NCI-H82 treated with DMSO at 0.1 percent for 48 hours (cell line): Measurements from ENCODE around the gene KRTAP5-8.
"Not testable (repeated sequence)": the region's sequence is repeated elsewhere in the genome, so short reads cannot be mapped to it uniquely, and the experiment has no call there.

Experiments used
- DNase-seq: peaks from one replicate; lab custom pipeline; 2025; ENCODE audit not compliant: unreplicated experiment; lab: John Stamatoyannopoulos, UW

The KRTAP5-8 gene

GRCh38 chr11:71571101-71571850, 33.5 kb downstream of the KRTAP5-8 start:
- not testable (repeated sequence) for DNase-seq

DNA sequence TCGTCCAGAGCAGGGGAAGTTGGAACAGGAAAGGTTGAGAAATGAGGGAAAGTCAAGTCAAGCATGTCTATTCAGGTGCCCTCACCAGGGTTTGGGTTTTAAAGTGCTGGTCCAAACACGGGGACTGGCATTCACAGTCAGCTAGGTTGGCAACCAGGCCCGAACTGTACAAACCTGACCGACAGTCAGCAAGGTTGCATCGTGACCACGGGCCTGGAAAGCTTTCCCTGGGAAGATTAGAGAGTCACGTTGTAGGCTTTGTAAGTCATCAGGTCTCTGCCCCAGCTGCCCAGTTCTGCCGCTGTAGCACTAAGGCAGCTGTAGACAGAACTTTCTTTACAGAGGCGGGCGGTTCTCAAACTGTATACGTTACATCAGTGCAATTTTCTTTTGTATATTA, 35.0 kb downstream of the KRTAP5-8 start:
- DNase-seq, result no peak

DNA sequence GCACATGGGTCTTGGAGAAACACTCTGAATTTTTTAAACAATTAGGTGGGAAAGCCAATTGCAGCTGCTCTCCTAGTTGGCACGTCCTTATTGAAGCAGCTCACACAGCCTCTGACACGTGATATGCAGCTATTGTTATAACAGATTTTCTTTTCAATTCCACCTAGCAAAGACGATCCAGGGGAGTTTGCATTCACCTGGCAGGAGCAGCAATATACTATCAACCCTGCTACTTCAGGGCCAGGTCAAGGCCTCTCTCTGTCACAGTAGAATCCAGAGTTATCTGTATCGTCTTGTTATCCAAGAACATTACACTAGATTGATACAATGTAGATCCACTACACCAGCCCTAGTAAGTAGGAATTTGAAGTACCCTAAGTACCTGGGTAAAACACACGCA, 36.6 kb downstream of the KRTAP5-8 start:
- no peak for DNase-seq

DNA sequence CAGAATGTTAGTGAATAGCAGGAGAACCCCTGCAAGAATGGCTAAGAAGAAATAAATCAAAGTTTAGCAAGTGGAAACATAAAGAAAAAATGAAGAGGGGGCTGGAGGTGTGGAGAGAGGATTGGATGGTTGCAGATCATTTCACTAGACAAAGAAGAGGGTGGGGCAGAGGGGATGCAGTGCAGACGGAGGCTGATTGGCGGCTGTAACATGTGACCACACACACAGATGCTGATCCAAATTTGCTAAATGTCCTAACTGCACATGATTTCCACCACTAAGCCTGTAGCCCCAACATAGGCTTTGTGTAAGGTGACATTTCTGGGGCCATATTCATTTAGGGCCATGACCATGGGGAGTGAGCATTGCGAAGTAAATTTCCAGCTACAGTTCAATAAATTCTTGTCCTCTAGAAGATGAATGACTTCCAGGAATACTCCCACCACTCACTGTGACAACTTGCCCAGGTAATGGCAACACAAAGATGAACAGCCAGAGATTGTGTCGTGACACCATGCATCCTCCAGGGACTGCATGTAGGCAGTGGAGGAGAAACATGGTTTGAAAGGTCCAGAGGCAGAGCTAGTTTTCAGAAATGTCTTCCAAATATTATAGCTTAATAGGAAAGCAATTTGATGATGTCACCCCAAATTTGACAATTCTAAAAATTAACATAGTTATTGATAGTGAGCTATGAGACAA, 38.0 kb downstream of the KRTAP5-8 start:
- DNase-seq, result no peak

DNA sequence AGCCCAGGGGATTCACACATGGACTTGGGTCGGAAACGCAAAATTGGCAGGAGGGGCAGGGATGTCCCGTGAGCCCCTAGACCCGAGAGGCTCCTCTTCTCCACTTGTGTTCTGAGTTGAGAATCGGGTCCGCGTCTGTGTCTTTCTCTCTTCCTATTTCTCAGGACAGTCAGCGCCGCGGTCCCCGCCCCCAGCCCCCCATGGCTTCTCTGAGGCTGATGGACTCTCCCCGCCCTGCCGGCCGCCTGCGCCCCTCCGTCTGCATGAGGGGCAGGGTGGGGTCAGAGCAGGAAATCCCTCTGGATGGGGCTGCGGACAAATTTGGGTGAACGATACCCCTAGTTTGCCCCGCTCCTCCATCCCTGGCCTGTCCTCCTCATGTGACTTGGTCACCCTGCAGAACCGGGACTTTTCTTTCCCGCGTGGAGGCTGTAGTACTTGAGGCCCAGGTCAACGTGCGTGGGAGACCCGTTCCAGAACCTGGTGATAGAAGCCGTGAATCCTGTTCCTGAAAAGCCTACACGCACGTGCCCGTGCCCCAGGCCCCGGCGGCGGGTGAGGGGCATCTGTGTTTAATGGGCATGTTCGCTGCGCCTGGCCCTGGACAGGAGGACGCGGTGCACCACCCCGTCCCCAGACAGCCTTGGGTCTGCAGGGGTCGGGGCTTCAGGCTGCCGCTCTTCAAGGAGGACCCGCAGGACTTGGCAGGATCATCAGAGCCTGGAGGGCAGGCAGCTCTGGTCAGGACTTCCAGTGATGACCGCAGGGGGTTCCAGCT, 39.1 kb downstream of the KRTAP5-8 start:
- DNase-seq, result not testable (repeated sequence)

GRCh38 chr11:71577469-71578004, 39.7 kb downstream of the KRTAP5-8 start:
- no peak for DNase-seq

DNA sequence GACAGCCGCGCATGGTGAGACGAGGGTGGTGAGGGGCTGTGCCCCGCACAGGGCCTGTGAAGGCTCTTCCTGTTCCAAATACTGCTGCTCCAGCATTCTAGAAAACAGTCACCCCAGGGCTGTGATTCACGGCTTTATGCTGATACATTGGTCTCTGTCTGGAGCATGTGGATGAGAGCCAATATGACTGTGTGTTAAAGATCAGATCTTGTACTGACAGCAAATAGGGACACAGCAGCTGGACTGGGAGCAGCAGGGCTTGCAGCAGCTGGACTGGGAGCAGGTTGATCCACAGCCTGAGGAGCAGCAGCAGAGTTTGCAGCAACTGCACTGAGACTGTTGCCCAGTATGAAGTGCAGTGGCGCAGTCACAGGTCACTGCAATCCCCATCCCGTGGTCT, 41.7 kb downstream of the KRTAP5-8 start:
- DNase-seq, result not testable (repeated sequence)

- DNase-seq, result no peak
Measured at GRCh38 chr11:71580057-71581003, 42.5 kb downstream of the KRTAP5-8 start.

DNA sequence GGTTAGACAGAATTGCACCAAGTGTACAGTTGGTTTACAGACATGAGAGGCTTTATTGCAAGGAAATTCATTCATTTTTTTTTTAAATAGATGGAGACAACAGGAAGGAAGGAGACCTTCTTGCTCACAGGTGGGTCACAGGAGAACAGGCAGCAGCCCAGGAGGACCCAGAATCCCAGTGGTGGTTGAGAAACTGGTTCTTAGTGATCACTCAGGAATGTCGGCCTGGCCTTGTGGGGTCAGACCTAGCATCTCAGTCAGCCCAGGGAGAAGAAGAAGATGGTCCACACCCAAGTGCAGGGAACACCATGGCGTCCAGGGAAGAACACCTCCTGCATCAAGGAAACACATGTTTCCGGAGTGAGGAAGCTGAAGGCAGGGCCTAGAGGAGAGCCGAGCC, 44.0 kb downstream of the KRTAP5-8 start:
- DNase-seq, result no peak

GRCh38 chr11:71582309-71582895, 44.6 kb downstream of the KRTAP5-8 start, which contains the start of gene KRTAP5-11:
Gene KRTAP5-11 (minus strand): TSS chr11:71582875. CDS start chr11:71582837, 38 bp downstream.
- DNase-seq, result no peak

- not testable (repeated sequence) for DNase-seq
Measured at GRCh38 chr11:71582969-71583368, 45.1 kb downstream of the KRTAP5-8 start.

- not testable (repeated sequence) for DNase-seq
Measured at GRCh38 chr11:71585673-71586072, 47.8 kb downstream of the KRTAP5-8 start.

DNA sequence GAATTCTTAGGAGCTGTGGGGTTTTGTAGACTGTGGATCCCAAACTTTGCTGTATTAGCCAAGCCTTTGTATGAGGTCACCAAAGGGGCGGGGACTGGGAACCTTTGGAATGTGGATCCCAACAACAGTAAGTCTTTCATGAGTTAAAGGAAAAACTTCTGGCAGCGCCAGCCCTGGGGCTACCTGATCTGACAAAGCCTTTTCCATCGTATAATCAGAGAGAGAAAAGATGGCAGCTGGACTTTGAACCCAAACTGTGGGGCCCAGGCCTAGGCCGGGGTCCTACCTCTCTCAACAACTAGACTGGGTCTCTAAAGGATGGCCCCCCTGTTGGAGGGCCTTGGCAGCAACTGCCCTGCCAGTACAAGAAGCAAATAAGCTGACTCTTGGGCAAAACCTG, 50.5 kb downstream of the KRTAP5-8 start:
- DNase-seq, result not testable (repeated sequence)
